ENCODE results near the gene GALR3. TPM values are rescaled to one million over a fixed set of nuclear protein-coding genes. Genes with fewer than 3 reads are reported as not detected.

GALR3 gene
- polyA plus RNA-seq, 3 donors = not detected

GRCh38 chr22:37777122-37777687, 46.0 kb upstream of the GALR3 start:
- Histone ChIP-seq H3K79me2 (ENCODE audit: insufficient read depth, low read length) (no peaks in the 10 kb centered on the region), H3K9me3 (replicated peaks in 1 of 2; ENCODE audit: control insufficient read depth in 1 of 2, insufficient read depth in 1 of 2, low read length in 2 of 2) (no peaks in the 10 kb centered on the region), H4K20me1 (ENCODE audit: insufficient read depth, low read length) (no peaks in the 10 kb centered on the region), H3K4me3 (replicated peaks in 1 of 3; ENCODE audit: low read depth in 2 of 3, low read length in 3 of 3) (no peak overlapping the region), H3K27ac (ENCODE audit: low read depth in 1 of 2, low read length in 2 of 2) (no peak overlapping the region), H3K27me3 (ENCODE audit: control insufficient read depth in 2 of 2, insufficient read depth in 2 of 2, low read length in 2 of 2) (no peaks in the 10 kb centered on the region), H3K9ac (ENCODE audit: insufficient read depth, low read length, poor library complexity, severe bottlenecking) (no peak overlapping the region), H3K36me3 (replicated peaks in 1 of 2; ENCODE audit: control insufficient read depth in 1 of 2, insufficient read depth in 2 of 2, low read length in 2 of 2) (peaks cover 25 to 29% of the 10 kb centered on the region in 2 donors), H2AFZ (ENCODE audit: insufficient read depth, low read depth, low read length, poor library complexity, severe bottlenecking) (no peak overlapping the region), H3K4me2 (replicated peaks; ENCODE audit: extremely low read depth, low read length, poor library complexity, severe bottlenecking) (no peak overlapping the region), H3K4me1 (ENCODE audit: control insufficient read depth in 1 of 2, insufficient read depth in 2 of 2, low read length in 2 of 2) (no peaks in the 10 kb centered on the region)
- WGBS (ENCODE audit: insufficient coverage) = 77% methylated on average over 10 of the region's 11 CpGs
- H3K9me3 Mint-ChIP-seq = no peaks in the 10 kb centered on the region
- intact Hi-C loops (cut with micrococcal nuclease) = no loop called here
- peaks cover 24 to 31% of the 10 kb centered on the region in 2 donors for H3K36me3 Mint-ChIP-seq
- DNase-seq = no peak
- TF ChIP-seq CTCF (IDR thresholded peaks at IDR 0.05) = no peak
- H3K4me3 Mint-ChIP-seq = no peak overlapping the region
- no peak overlapping the region for H3K27ac Mint-ChIP-seq
- H3K4me1 Mint-ChIP-seq = no peaks in the 10 kb centered on the region
- H3K27me3 Mint-ChIP-seq (ENCODE audit: low read depth in 3 of 3) = peaks cover 0 to 5% (median 1%) of the 10 kb centered on the region in 3 donors

GRCh38 chr22:37778370-37779009, 44.7 kb upstream of the GALR3 start:
- peaks cover 12 to 16% of the 10 kb centered on the region in 2 donors for H3K36me3 ChIP-seq (replicated peaks in 1 of 2; ENCODE audit: control insufficient read depth in 1 of 2, insufficient read depth in 2 of 2, low read length in 2 of 2)
- no peak overlapping the region for H3K4me3 ChIP-seq (replicated peaks in 1 of 3; ENCODE audit: low read depth in 2 of 3, low read length in 3 of 3)
- peaks cover 11 to 18% of the 10 kb centered on the region in 2 donors for H3K36me3 Mint-ChIP-seq
- H3K4me3 Mint-ChIP-seq = no peak overlapping the region
- intact Hi-C loops (cut with micrococcal nuclease) = no loop called here
- no peak overlapping the region for H2AFZ ChIP-seq (ENCODE audit: insufficient read depth, low read depth, low read length, poor library complexity, severe bottlenecking)
- H3K9me3 Mint-ChIP-seq = no peaks in the 10 kb centered on the region
- no peak overlapping the region for H3K4me2 ChIP-seq (replicated peaks; ENCODE audit: extremely low read depth, low read length, poor library complexity, severe bottlenecking)
- H3K9ac ChIP-seq (ENCODE audit: insufficient read depth, low read length, poor library complexity, severe bottlenecking) = no peak overlapping the region
- H3K27me3 ChIP-seq (ENCODE audit: control insufficient read depth in 2 of 2, insufficient read depth in 2 of 2, low read length in 2 of 2) = no peaks in the 10 kb centered on the region
- no peak overlapping the region for H3K27ac ChIP-seq (ENCODE audit: low read depth in 1 of 2, low read length in 2 of 2)
- no peak for TF ChIP-seq CTCF (IDR thresholded peaks at IDR 0.05)
- H3K4me1 ChIP-seq (ENCODE audit: control insufficient read depth in 1 of 2, insufficient read depth in 2 of 2, low read length in 2 of 2) = no peaks in the 10 kb centered on the region
- peaks cover 0 to 6% (median 1%) of the 10 kb centered on the region in 3 donors for H3K27me3 Mint-ChIP-seq (ENCODE audit: low read depth in 3 of 3)
- WGBS (ENCODE audit: insufficient coverage) = 93% methylated on average over 8 of the region's 10 CpGs
- no peak for DNase-seq
- H3K27ac Mint-ChIP-seq = peak overlapping the region in 1 of 7 donors; percentile 24
- no peaks in the 10 kb centered on the region for H3K79me2 ChIP-seq (ENCODE audit: insufficient read depth, low read length)
- H4K20me1 ChIP-seq (ENCODE audit: insufficient read depth, low read length) = no peaks in the 10 kb centered on the region
- H3K9me3 ChIP-seq (replicated peaks in 1 of 2; ENCODE audit: control insufficient read depth in 1 of 2, insufficient read depth in 1 of 2, low read length in 2 of 2) = no peaks in the 10 kb centered on the region
- no peaks in the 10 kb centered on the region for H3K4me1 Mint-ChIP-seq

Data from CD14-positive monocyte (primary cell).